Measurements from ENCODE around the gene CPNE8.
A peak's percentile ranks its signal among the peaks of the same experiment; 100 is the strongest.

CPNE8 gene

GRCh38 chr12:38907201-38907923 lies 2.0 kb upstream of the CPNE8 start:
- peak overlapping the region; percentile 64 for H3K27ac Mint-ChIP-seq
- H3K4me1 Mint-ChIP-seq (ENCODE audit: low read depth) = peaks cover 25% of the 10 kb centered on the region
- H3K27me3 Mint-ChIP-seq = peaks cover 35% of the 10 kb centered on the region
- H3K9me3 Mint-ChIP-seq = no peaks in the 10 kb centered on the region
- peak overlapping the region; percentile 83 for H3K4me3 Mint-ChIP-seq
- no peak for DNase-seq
- peaks cover 6% of the 10 kb centered on the region for H3K36me3 Mint-ChIP-seq (ENCODE audit: low read depth)

- Mint-ChIP-seq H3K27ac (peak overlapping the region; percentile 72), H3K9me3 (no peaks in the 10 kb centered on the region), H3K4me1 (ENCODE audit: low read depth) (peaks cover 25% of the 10 kb centered on the region), H3K4me3 (peak overlapping the region; percentile 83), H3K36me3 (ENCODE audit: low read depth) (peaks cover 6% of the 10 kb centered on the region), H3K27me3 (peaks cover 35% of the 10 kb centered on the region)
- DNase-seq = peak; percentile 78
Observed at GRCh38 chr12:38906482-38907200, 1.2 kb upstream of the CPNE8 start.

GRCh38 chr12:38904537-38905479 lies 583 bp downstream of the CPNE8 start:
- H3K27ac Mint-ChIP-seq = peak overlapping the region; percentile 90
- H3K4me1 Mint-ChIP-seq (ENCODE audit: low read depth) = peaks cover 25% of the 10 kb centered on the region
- DNase-seq = peak; percentile 58
- peaks cover 6% of the 10 kb centered on the region for H3K36me3 Mint-ChIP-seq (ENCODE audit: low read depth)
- H3K9me3 Mint-ChIP-seq = no peaks in the 10 kb centered on the region
- H3K4me3 Mint-ChIP-seq = peak overlapping the region; percentile 83
- peaks cover 35% of the 10 kb centered on the region for H3K27me3 Mint-ChIP-seq

- Mint-ChIP-seq H3K27me3 (peaks cover 31% of the 10 kb centered on the region), H3K4me3 (peak overlapping the region; percentile 83), H3K27ac (no peak overlapping the region), H3K36me3 (ENCODE audit: low read depth) (peaks cover 6% of the 10 kb centered on the region), H3K9me3 (no peaks in the 10 kb centered on the region), H3K4me1 (ENCODE audit: low read depth) (peaks cover 25% of the 10 kb centered on the region)
- no peak for DNase-seq
Observed at GRCh38 chr12:38903596-38903995, 1.8 kb downstream of the CPNE8 start.

- Mint-ChIP-seq H3K4me3 (no peak overlapping the region), H3K9me3 (no peaks in the 10 kb centered on the region), H3K4me1 (ENCODE audit: low read depth) (peaks cover 3% of the 10 kb centered on the region), H3K27me3 (no peaks in the 10 kb centered on the region), H3K36me3 (ENCODE audit: low read depth) (no peaks in the 10 kb centered on the region), H3K27ac (no peak overlapping the region)
- DNase-seq = no peak
Observed at GRCh38 chr12:38898001-38898684, 7.2 kb downstream of the CPNE8 start.

- Mint-ChIP-seq H3K9me3 (no peaks in the 10 kb centered on the region), H3K4me1 (ENCODE audit: low read depth) (peaks cover 12% of the 10 kb centered on the region), H3K27me3 (no peaks in the 10 kb centered on the region), H3K27ac (no peak overlapping the region), H3K36me3 (ENCODE audit: low read depth) (no peaks in the 10 kb centered on the region), H3K4me3 (no peak overlapping the region)
- no peak for DNase-seq
Observed at GRCh38 chr12:38895446-38895845, 9.9 kb downstream of the CPNE8 start.

- no peak for DNase-seq
- no peak overlapping the region for H3K4me3 Mint-ChIP-seq
- H3K36me3 Mint-ChIP-seq (ENCODE audit: low read depth) = no peaks in the 10 kb centered on the region
- no peaks in the 10 kb centered on the region for H3K9me3 Mint-ChIP-seq
- peaks cover 12% of the 10 kb centered on the region for H3K4me1 Mint-ChIP-seq (ENCODE audit: low read depth)
- no peaks in the 10 kb centered on the region for H3K27me3 Mint-ChIP-seq
- H3K27ac Mint-ChIP-seq = no peak overlapping the region
Observed at GRCh38 chr12:38892976-38893375, 12.4 kb downstream of the CPNE8 start.

GRCh38 chr12:38892087-38892786 lies 13.2 kb downstream of the CPNE8 start:
- H3K36me3 Mint-ChIP-seq (ENCODE audit: low read depth) = no peaks in the 10 kb centered on the region
- no peaks in the 10 kb centered on the region for H3K9me3 Mint-ChIP-seq
- peaks cover 12% of the 10 kb centered on the region for H3K4me1 Mint-ChIP-seq (ENCODE audit: low read depth)
- DNase-seq = no peak
- no peaks in the 10 kb centered on the region for H3K27me3 Mint-ChIP-seq
- no peak overlapping the region for H3K4me3 Mint-ChIP-seq
- no peak overlapping the region for H3K27ac Mint-ChIP-seq

- no peak for DNase-seq
- Mint-ChIP-seq H3K27ac (no peak overlapping the region), H3K27me3 (no peaks in the 10 kb centered on the region)
Observed at GRCh38 chr12:38890102-38890855, 15.1 kb downstream of the CPNE8 start.

GRCh38 chr12:38889297-38889815 lies 16.0 kb downstream of the CPNE8 start:
- no peak for DNase-seq
- no peaks in the 10 kb centered on the region for H3K27me3 Mint-ChIP-seq
- H3K9me3 Mint-ChIP-seq = no peaks in the 10 kb centered on the region
- H3K4me1 Mint-ChIP-seq (ENCODE audit: low read depth) = peaks cover 9% of the 10 kb centered on the region
- H3K36me3 Mint-ChIP-seq (ENCODE audit: low read depth) = no peaks in the 10 kb centered on the region
- no peak overlapping the region for H3K27ac Mint-ChIP-seq
- no peak overlapping the region for H3K4me3 Mint-ChIP-seq

More at GRCh38 chr12:38890102-38890855, 15.1 kb downstream of the CPNE8 start:
- H3K4me1 Mint-ChIP-seq (ENCODE audit: low read depth) = peaks cover 10% of the 10 kb centered on the region
- H3K9me3 Mint-ChIP-seq = no peaks in the 10 kb centered on the region
- no peaks in the 10 kb centered on the region for H3K36me3 Mint-ChIP-seq (ENCODE audit: low read depth)
- H3K4me3 Mint-ChIP-seq = no peak overlapping the region

GRCh38 chr12:38887770-38888169 lies 17.6 kb downstream of the CPNE8 start:
- H3K9me3 Mint-ChIP-seq = no peaks in the 10 kb centered on the region
- no peaks in the 10 kb centered on the region for H3K36me3 Mint-ChIP-seq (ENCODE audit: low read depth)
- no peak for DNase-seq
- no peak overlapping the region for H3K4me3 Mint-ChIP-seq
- H3K4me1 Mint-ChIP-seq (ENCODE audit: low read depth) = peaks cover 9% of the 10 kb centered on the region
- H3K27me3 Mint-ChIP-seq = no peaks in the 10 kb centered on the region
- H3K27ac Mint-ChIP-seq = no peak overlapping the region

- Mint-ChIP-seq H3K36me3 (ENCODE audit: low read depth) (no peaks in the 10 kb centered on the region), H3K4me1 (ENCODE audit: low read depth) (peaks cover 1% of the 10 kb centered on the region), H3K27ac (no peak overlapping the region)
Observed at GRCh38 chr12:38886931-38887330, 18.5 kb downstream of the CPNE8 start.

GRCh38 chr12:38886064-38886463 lies 19.3 kb downstream of the CPNE8 start:
- Mint-ChIP-seq H3K9me3 (no peaks in the 10 kb centered on the region), H3K36me3 (ENCODE audit: low read depth) (no peaks in the 10 kb centered on the region), H3K4me3 (no peak overlapping the region), H3K27ac (no peak overlapping the region), H3K4me1 (ENCODE audit: low read depth) (no peaks in the 10 kb centered on the region), H3K27me3 (no peaks in the 10 kb centered on the region)
- DNase-seq = no peak

More at GRCh38 chr12:38886931-38887330, 18.5 kb downstream of the CPNE8 start:
- H3K27me3 Mint-ChIP-seq = no peaks in the 10 kb centered on the region
- H3K4me3 Mint-ChIP-seq = no peak overlapping the region
- DNase-seq = no peak
- H3K9me3 Mint-ChIP-seq = no peaks in the 10 kb centered on the region
